NCI-H82 treated with DMSO at 0.1 percent for 48 hours (cell line): ENCODE data around the gene CNTNAP2.
"Not testable (repeated sequence)": the region's sequence is repeated elsewhere in the genome, so short reads cannot be mapped to it uniquely, and the experiment has no call there.

Experiments
- DNase-seq: peaks from one replicate; lab custom pipeline; 2025; ENCODE audit not compliant: unreplicated experiment; lab: John Stamatoyannopoulos, UW

Gene CNTNAP2

DNA sequence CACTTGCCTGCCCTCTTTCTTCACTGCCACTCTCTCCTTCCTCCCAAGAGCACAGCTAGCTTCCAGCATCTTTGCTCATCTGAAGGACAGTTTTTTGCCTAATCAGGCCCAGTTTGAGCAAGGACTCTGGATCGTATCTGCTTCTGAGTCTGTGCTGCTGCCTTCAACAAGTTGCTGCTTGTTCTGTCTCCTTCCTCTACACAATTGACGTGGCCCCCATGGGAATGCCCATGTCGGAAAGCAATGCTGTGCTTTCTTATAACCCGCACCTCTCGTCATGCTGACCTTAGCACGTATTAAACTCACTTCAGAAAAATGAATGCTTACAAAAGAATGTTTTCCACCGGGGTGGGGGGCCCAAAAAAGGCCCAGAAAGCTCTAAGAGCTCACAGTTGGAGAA is 2149.3 kb downstream of the CNTNAP2 start:
- DNase-seq, result no peak

DNA sequence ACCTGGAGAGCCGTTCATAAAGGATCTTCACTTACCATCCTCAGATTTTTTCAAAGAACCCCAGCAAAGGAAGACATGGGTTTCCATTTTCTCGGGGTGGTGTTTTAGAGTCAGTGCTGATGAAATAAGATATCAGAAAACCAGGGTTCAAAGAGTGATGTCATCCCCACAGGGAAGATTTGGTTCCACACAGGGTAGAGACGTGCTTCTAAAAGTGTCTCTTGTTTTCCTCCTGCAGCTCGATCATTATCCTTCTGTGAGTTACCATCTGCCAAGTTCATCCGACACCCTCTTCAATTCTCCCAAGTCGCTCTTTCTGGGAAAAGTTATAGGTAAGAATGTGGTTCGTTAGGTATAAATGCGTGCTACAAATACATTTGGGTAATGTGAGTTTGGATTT is 2150.2 kb downstream of the CNTNAP2 start:
- no peak for DNase-seq

DNA sequence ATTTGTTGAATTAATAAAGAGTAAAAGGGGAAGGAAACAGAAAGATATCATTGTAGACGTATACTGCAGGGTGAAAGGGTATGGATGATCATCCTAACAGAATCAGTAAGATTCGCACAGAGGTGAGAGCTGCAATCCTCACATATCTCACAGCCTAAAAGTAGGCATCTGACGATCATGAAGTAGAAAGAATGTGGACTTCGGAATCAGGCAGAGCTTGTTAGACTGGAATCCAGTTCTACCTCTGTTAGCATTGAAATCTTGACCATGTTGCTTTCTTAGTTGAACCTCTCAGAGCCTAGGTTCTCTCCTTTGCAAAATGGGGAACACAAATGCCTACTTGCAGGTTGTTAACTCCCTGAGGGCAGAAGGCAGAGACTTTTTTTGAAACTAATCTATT is 2154.0 kb downstream of the CNTNAP2 start:
- no peak for DNase-seq

DNA sequence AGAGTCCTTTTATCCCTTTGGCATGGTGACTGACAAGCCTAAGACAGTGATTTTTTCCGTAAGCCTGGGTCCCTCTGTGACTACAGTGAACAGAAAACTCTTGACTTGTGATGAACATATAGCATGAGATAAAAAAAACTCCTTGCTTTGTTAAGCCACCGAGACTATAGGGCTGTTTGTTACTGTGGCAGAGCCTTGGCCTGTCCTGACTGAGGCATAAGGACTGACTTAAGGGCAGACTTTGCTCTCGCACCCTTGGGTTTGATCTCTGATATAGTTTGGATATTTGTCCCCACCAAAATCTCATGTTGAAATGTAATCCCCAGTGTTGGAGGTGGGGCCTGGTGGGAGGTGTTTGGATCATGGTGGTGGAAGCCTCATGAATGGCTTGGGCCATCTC is 2157.5 kb downstream of the CNTNAP2 start:
- no peak for DNase-seq

DNA sequence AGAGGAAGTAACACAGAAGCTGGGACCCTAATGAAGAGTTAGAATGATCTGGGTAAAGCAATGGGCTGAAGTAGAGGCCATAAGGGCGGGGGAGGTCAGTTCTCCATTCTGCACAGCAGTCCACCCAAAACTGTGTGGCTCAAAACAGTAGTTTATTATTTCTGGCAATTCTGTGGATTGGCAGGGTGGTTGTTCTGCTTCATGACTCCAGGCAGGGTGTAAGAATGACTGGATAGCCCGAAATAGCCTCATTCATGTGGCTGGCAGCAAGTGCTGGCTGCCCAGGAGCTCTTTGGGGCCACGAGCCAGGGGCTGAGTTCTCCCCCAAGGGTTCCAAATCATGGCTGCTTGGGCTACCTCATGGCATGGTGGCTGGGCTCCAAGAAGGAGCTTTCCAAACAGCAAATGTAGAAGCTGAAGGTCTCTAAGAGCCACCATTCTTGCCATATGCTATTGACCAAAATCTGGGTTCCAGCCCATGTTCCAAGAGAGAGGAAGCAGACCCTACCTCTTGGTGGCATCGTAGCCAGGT is 2158.8 kb downstream of the CNTNAP2 start:
- no peak for DNase-seq

DNA sequence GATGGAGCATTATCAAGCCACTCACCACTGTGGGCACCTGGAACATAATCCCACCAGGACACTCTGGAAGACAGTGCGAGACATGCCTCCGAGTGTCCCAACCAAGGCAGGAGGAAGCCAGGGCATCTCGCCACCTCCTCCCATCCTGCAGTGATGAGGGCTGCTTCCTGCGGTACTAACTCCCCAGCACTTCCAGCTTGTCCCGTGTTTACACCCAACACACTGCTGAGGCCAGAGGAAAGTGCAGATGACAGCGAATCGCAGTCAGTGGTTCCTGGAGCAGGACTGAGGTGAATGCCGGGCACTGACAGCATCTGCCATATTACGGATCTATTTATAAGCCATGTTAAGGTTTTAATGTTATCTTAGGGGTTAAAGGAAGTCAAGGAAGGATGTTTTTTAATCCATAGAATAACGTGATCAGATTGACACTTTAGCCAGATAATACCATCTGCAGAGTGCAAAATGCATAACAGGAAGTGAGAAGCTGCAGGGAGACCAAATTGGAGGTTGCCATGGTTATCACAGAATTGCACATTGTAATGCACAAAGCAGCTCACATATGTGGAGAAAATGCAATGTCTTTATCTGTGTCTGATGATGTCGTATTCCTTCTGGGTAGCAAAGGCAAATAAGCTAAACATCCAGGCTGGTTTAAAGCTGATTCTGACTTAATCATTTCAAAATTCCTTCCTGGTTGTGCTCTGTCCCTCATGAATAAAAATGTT is 2159.9 kb downstream of the CNTNAP2 start:
- no peak for DNase-seq

DNA sequence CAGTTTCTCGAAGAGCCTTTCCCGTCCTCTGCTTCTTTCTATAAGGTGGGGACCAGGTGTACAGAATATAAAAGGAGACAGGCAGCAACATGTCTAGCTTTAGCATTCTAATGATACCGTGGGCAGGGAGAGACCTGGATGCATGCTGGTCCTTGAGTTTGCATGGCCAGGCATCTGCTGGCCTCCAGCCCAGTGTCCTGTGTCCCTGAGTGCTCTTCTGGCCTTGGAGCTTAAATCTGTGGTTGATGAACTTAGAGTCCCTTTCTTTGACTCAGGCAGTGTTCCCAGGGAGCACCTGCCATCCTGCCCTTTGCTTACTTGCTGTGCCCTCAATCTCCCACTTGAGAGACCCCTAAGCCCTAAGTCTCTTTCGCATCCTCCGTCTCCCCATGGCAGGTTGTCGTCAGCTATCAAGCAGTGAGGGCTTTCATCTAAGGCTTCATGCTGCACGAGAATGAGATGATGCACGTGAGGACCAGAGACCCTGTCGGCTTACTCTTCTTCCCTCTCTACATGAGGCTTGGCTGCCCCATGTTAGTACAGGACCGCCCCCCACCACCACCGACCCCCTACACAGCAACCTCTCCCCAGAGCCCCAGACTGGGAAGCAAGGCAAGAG is 2160.6 kb downstream of the CNTNAP2 start:
- DNase-seq, result no peak

DNA sequence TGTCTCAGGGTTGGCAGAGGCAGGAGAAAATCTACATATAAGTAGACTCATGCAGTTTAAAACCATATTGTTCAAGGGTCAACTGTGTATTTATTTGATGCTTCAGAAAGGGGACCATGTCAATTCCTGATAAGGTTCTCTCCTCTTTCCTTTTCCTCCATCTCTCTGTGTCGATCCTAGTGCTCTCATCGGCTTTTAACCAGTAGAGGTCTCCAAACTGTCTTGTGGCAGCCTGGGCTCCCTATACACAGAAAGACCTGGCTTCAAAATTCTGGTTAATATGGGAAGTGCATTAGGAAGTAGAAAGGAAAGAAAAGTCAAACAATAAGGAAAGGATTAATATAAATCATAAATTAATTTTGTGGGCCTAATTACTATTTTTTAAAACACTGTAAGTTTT is 2169.5 kb downstream of the CNTNAP2 start:
- DNase-seq, result peak; percentile 28

DNA sequence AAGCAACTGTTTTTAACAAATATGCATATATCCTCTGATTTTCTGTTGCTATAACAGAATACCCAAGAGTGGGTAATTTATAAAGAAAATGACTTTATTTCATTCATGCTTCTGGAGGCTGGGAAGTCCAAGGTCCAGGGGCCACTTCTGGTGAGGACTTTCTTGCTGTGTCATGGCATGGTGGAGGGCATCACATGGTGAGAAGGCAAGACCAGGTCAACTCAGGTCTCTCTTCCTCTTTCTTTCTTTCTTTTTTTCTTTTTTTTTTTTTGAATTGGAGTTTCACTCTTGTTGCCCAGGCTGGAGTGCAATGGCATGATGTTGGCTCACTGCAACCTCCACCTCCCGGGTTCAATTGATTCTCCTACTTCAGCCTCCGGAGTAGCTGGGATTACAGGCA is 2170.9 kb downstream of the CNTNAP2 start:
- no peak for DNase-seq

DNA sequence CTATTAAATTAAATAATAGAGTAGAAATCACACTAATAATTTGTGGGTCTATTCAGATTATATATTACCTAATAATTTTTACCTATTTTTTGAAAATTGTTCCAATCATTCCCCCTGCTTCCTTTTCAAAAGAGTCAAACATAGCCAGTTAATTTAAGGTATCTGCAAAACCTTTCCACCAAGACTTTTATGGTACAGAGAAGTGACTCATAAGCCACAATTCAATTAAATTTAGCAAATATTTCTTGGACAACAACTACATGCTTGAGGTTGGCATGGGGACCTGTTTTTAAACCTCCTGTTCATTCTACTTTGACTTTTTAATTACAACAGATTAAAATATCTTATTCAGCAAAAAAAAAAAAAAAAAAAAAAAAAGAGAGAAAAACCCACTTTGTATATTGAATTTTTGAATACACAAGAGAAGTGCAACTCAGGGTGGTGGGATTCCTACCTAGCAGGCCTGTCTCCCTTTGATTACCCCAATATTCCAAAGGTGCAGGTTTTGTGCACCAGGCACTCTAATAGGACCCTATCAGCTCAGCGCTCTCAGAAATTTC is 2172.1 kb downstream of the CNTNAP2 start:
- DNase-seq, result no peak

DNA sequence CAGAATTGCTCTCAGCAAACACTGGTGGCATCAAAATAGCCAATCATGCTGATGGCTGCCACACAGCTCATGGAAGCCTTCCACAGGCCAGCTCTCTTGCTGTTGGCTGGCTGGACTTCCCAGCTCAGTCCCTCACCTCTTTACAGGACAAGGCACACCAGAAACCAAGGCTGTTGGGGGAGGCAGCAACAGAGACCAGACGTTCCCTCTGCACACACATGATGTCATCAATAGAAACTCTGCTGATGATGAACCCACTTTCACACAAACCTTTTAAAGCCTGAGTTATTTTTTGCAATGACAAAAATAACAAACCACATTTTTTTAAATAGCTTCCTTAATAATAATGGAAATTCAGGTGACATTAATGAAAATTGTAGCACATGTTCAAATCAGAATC is 2173.0 kb downstream of the CNTNAP2 start:
- no peak for DNase-seq

DNA sequence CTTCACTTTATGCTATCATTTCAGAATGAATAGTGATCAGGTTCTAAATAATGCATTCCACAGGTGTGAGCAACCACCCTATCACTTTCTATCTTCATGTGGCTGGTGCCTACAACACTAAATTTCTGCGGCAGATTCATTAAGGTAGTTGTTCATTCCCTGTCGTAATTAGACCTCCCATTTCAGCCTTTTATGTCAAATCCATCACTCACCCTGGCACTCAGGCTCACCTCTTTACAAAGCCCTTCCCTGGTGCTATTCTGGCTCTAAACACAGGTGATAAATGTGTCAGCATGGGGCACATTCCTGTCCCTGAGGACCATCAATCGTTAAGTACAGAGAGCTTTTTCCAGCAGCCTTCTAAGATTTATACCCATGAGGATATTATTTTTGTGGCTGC is 2173.9 kb downstream of the CNTNAP2 start:
- no peak for DNase-seq

DNA sequence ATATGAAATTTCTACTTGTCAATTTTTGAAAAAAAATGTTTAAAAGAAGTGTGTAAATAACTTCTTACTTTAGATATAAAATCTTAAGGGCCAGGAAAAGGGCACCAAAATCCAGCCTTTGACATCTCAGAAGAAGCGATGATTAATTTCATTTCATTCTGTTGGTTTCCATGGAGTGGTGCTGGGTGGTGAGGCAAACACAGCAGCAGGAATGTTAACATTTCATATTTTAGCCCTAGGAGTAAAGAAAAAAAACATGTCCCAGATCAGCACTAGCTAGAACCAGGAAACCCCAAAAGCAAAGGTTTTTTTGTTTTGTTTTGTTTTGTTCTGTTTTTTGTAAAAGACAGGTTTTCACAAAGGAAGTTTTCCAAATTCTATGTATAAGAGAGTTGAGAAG is 2175.2 kb downstream of the CNTNAP2 start:
- DNase-seq, result no peak

DNA sequence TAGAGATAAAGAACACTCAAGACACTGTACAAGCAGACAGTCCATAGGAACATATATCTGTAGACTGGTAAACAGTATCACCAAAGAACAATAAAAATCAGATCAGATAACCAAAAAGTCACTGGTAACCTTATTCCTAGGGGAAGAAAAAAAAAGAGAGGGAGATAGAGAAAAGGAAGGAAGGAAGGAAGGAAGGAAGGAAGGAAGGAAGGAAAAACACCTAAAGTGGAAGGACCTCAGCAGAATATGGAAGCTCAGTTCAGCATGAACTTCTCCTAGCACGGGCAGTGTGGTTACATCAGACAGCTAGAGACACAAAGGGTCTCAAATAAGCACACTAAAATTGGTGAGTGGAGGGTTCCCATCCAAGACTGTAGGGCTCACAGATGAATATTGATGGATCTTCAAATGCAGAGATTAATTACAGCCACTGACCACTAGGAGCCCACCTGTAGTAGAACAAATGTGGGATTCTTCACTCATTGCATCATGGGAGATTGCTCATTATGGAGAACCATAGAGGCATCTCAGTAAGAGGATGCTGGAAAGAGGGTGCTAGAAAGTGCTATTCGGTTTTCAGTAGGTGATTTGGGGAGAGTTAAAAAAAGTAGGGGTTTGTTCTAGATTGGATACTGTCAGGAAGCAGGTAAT is 2180.5 kb downstream of the CNTNAP2 start:
- DNase-seq, result no peak

DNA sequence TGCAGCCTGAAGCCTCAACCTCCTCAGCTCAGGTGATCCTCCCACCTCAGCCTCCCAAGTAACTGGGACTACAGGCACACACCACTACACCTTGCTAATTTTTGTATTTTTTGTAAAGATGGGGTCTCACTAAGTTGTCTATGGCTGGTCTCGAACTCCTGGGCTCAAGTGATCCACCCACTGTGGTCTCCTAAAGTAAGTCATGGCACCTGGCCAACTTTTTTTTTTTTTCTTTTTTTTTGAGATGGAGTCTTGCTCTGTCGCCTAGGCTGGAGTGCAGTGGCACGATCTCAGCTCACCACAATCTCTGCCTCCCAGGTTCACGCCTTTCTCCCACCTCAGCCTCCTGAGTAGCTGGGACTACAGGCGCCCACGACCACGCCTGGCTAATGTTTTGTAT is 2182.2 kb downstream of the CNTNAP2 start:
- DNase-seq, result not testable (repeated sequence)

DNA sequence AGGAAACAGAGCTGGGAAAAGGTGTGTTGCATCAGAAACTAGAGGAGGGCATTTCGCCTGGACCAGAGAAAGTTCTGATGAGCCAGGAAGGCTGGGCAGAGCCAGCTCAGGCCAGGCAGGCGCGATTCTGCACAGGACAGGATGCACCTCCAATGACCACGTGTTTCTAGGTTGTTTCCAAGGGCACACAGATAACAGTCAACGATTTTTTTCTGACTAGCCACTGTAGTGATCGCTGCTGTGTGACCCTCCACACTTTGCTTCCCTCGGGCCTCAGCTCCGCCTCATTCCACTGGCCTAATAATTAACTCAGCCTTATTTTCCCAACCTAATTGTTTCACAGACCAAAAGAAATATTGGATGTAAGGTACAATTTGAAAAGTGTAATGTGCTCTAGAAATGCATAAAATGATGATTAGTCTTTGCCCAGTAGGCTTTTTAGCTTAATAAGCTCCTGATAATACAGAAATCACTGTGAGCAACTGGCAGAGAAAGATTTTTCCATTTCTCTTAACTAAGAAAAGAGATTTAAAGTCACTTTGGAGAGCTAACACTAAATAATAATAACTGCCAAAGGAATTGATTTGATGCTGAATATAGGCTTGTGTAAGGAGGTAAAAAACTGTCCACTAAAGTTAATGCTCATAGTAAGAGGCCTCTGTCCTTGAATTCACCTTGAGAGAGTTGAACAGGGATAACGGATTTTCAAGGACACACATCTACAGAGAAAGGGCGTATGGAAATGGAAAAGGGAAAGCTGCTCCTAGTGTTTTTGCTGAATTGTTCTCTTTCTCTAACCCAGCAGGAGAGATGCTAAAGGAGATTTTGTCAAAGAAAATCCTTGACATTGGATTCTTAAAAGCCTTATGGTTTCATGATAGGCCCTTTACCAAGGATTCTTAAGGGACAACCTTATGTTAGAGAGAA is 2183.0 kb downstream of the CNTNAP2 start:
- no peak for DNase-seq

DNA sequence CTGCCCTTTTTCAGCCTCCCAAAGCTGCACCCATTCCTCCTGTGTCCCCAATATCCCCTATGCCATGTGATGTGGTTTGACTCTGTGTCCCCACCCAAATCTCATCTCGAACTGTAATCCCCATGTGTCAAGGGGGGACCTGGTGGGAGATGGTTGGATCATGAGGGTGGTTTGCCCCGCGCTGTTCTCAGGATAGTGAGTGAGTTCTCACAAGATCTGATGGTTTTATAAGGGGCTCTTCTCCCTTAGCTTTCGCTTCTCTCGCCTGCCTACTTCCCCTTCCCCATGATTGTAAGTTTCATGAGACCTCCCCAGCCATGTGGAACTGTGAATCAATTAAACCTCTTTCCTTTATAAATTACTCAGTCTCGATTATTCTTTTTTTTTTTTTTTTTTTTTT is 2185.8 kb downstream of the CNTNAP2 start:
- not testable (repeated sequence) for DNase-seq

DNA sequence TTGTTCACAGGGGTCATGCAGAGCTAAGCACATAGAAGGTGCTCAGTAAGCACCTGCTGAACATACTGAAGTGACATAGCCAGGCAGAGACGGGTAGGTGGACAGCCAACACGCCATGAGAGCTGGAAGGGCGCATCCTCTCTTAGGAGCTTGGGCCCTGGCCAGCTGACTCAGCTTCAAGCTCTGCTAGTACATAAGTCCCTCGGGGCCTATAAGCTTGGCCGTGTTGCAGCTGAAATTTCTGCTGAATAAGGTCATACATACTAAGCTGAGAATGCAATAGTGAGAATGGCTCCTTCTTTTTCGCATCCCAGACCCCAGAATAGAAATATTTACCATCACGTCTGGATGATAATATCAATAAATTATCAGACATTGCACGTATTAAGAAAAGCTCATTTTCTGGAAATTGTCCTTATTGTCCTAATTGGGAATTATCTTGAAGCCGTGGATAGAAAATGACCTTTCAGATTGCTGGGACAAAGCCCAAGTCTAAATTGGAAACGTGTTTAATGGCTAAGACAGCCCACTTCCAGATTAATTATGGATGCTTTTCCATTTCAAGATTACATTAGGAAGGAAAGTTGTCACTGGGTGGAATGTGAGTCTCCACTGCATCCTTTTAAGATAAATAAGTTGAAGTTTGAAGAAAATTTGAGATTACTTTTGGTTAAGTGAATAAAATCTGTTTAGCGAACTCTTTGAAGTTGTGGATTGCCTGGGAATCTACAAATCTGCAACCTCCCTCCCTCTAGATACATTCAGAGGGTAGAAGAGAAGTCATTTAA is 2186.9 kb downstream of the CNTNAP2 start:
- no peak for DNase-seq

DNA sequence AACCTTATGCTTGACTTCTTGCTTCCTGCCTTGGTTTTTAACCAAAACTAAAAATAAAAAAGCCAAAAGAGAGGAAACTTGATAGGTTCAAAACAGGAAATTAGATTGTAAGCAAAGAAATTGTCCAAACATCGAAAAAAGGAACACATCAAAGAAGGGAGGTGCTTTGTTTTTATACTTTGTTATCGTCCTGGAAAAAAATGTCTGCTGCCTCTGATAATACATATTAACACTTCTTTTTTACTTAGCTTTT is 2187.4 kb downstream of the CNTNAP2 start:
- DNase-seq, result no peak

DNA sequence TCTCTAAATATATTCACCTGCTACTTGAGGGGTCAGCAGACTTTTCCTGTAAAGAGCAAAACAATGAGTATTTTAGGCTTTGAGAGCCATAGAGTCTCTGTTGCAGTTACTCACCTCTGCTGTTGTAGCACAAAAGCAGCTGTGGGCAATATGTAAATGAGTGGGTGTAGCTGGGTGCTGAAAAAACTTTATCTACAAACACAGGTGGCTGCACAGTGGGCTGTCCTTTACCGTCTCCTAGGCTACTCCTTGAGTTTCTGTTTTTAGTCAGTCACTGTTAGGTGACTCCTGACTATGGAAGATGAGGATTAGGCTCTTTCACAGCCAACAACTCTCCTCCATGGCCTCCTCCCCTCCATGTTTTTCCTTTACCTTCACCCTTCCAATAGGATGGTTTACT is 2187.9 kb downstream of the CNTNAP2 start:
- DNase-seq, result no peak
